GM10847 (cell line): ENCODE measurements around the gene ARHGAP10.

Experiments
- POLR2A ChIP-seq: IDR thresholded peaks from 2 replicates; pipeline ENCODE4 v1.6.1; 2011; ENCODE audit not compliant: insufficient read length; ENCODE audit errors: extremely low read depth

ARHGAP10 gene

GRCh38 chr4:148074462-148074861, 342.6 kb downstream of the ARHGAP10 start:
- TF ChIP-seq POLR2A, result no peak

DNA sequence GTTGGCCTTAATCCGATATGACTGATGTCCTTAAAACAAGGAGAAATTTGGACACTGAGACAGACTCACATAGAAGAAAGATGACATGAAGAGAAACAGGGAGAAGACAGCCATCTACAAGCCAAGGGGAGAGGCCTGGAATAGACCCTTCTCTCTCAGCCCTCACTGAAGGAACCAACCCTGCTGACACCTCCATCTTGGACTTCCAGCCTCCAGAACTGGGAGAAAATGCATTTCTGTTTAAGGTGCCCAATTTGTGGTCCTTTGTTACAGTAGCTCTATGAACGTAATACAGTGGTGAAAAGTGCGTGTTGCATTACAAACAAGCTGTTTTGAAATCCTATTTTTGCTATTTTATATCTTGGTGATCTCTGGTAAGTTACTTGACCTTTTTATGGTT, 343.6 kb downstream of the ARHGAP10 start:
- no peak for TF ChIP-seq POLR2A

- no peak for TF ChIP-seq POLR2A
Observed at GRCh38 chr4:148076964-148077363, 345.1 kb downstream of the ARHGAP10 start.

DNA sequence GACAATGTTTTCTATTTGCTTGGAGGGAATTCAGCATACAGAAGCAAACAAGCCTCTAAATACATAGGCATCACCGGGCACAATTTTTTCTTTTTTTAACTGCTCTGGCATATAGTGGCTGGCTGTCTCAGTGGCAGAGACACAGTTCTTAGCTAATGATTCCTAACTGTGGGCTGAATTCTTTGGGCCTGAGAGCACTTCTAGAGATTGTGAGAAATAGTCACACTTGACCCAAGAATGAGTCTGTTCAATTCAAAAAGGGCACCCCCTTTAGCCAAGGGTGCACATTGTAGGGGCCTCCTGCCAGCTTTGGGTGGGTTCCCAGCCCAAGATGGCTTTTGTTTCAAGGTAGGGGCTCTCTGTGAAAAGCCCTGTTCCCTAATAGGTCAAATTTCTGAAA, 345.7 kb downstream of the ARHGAP10 start:
- no peak for TF ChIP-seq POLR2A

- no peak for TF ChIP-seq POLR2A
Observed at GRCh38 chr4:148078061-148078460, 346.2 kb downstream of the ARHGAP10 start.

GRCh38 chr4:148079961-148080360, 348.1 kb downstream of the ARHGAP10 start:
- TF ChIP-seq POLR2A, result no peak

DNA sequence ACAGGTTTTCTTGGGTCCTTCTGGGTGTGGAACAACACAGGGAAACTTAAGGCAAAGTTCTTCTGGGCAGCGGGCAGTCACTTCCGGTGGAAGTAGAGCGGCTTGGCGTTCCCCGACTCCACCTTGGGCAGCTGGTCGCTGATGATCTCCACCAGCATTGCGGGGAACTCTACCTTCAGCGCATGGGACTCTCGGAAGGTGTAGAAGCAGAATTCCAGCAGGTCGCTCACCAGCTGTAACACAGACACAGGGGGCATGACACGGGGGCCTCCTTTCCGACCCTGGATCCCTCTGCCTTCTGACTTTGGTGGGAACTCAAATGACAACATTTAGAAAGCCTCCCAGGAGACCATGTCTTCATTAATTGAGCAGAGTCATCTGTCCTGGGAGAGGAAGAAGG, 349.4 kb downstream of the ARHGAP10 start:
- TF ChIP-seq POLR2A, result no peak

DNA sequence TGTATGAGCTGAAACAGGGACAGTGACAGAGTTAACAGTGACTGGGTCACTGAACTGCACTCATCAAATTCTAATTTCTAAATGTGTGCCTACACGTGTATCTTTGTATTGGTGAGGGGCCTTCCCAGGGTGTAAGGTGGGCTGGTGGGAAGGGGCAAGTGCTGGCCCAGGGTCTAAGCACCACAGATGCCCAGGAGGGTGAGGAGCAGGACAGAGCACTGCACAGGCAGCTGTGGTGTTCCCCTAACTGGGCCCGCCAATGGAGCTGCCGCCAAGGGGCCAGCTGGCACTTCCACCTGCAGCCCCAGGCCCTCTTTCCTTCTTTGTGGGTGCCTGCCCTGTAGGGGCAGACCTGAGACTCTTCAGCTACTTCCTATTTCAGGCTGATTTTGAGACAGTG, 349.9 kb downstream of the ARHGAP10 start:
- TF ChIP-seq POLR2A, result no peak

DNA sequence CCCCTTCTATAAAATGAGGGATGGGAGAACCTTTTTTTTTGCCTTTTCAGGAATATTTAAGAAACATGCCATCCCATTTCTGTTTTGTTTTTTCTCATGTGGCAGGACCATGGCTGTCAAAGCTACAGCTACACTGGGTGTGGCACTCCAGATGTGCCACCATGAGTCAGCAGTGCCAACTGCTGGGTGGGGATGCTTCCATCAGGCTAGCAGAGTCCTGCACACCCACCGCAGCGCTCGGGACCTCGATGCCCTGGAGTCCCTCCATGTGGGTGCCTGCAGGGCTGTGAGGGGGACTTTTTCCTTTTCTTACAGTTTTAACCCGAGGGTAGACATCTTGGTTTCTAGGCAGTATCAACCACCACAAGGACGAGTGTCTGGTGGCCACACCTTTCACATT, 357.7 kb downstream of the ARHGAP10 start:
- TF ChIP-seq POLR2A, result no peak

- TF ChIP-seq POLR2A, result no peak
Observed at GRCh38 chr4:148090029-148090428, 358.1 kb downstream of the ARHGAP10 start.

GRCh38 chr4:148090503-148091476, 358.9 kb downstream of the ARHGAP10 start:
- no peak for TF ChIP-seq POLR2A

- no peak for TF ChIP-seq POLR2A
Observed at GRCh38 chr4:148091896-148092295, 360.0 kb downstream of the ARHGAP10 start.

DNA sequence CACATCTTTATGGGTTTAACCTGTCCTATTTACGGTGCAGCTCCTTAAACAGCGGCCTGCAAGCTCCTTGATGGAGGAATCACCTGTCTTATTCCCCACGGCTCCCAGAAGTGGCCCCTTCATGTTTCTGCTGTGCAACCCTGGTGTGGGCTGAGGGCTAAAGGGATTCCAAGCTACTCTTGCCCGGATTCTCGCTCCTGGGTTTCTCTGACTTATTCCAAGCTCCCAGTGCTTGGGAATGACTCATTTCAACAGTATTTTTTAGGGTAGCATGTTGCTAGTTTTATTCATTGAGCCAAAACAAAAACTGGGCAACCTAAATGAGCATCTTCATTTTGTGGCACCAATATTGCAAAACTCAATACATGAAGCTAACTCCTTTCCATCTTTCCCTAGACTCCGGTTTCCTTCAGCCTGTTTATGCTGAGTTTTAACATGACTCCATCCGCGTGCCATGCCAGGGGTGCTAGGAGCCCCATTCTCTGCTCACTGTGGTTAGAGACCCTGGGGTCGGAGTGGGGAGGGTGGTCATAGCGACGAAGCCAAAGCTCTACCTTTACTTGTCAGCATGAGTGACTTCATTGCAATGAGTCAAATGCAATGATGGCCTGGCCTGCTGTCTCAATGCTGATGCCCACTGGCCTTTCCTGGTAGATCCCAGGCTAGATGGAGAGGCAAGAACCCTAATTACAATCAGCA, 360.6 kb downstream of the ARHGAP10 start:
- TF ChIP-seq POLR2A, result no peak

- no peak for TF ChIP-seq POLR2A
Observed at GRCh38 chr4:148093065-148093464, 361.2 kb downstream of the ARHGAP10 start.

DNA sequence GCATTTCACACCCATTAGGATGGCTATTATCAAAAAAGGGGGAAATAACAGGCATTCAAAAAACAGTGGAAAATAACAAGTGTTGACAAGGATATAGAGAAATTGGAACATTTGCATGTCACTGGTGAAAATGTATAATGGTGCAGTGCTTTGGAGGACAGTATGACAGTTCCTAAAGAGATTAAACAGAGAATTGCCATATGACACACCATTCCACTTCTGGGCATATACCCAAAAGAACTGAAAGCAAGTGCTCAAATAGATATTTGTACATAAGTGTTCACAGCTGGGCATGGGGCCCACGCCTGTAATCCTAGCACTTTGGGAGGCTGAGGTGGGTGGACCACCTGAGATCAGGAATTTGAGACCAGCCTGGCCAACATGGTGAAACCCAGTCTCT, 362.3 kb downstream of the ARHGAP10 start:
- no peak for TF ChIP-seq POLR2A

DNA sequence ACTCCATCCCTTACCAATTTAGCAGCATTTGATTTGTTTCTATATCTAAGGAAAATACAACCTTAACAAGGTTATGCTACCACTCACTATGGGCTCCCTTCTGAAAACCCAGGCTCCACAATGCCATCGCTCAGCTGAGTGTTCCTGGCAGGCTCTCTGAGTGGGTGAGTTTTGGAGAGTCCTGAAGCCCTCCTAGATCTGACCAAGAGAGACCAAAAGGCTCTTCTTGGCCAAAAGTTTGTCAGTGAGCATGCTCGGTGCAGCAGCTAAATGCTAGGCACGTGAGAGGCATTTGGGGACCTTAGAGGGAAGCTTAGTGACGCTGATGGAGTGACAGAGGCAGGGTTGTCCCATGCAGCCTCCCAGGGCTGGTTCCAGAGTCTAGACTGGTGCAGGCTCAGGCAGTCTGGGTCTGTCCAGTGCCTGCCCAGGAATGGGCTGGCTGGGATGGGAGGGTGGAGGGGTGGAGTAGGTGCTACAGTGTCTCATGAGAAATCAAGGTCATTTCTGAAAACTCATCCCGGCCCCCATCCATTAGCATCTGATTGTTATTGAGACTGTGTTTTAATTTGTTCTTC, 363.5 kb downstream of the ARHGAP10 start:
- no peak for TF ChIP-seq POLR2A
